Thoracic aorta (tissue), 2 donors: Measurements from ENCODE around the gene LMX1B. TPM values are rescaled to one million over a fixed set of nuclear protein-coding genes. Genes with fewer than 3 reads are reported as not detected.

Source experiments
- ATAC-seq: fragments of 150-250 bp; one replicate; pipeline ENCODE4 v1.8.0; 2017; ENCODE audit warnings: low read depth; ENCODE audit not compliant: insufficient number of reproducible peaks, low FRiP score
- DNase-seq: peaks from one replicate; pipeline ENCODE4 v3.0.0-alpha.2; 2020; ENCODE audit warnings: low spot score
- H3K27ac ChIP-seq, 2 donors: fragments of 200-600 bp; sonication (generic); 1 replicate in 1 of 2; 2 replicates in 1 of 2; pipeline ENCODE4 v1.5.1; 2016; ENCODE audit warnings: mild to moderate bottlenecking in 2 of 2, moderate library complexity in 2 of 2
- H3K27me3 ChIP-seq: fragments of 200-600 bp; sonication (generic); replicated peaks from 2 replicates; pipeline ENCODE4 v1.6.0; 2016; ENCODE audit warnings: mild to moderate bottlenecking; ENCODE audit not compliant: insufficient read depth
- H3K36me3 ChIP-seq: fragments of 200-600 bp; sonication (generic); one replicate; pipeline ENCODE4 v1.5.1; 2016
- H3K4me1 ChIP-seq, 2 donors: fragments of 200-600 bp; sonication (generic); 1 replicate in 1 of 2; 2 replicates in 1 of 2; pipeline versions ENCODE4 v1.5.1 to v1.6.0; 2016; ENCODE audit warnings: low read depth in 2 of 2, mild to moderate bottlenecking in 1 of 2; ENCODE audit not compliant: control insufficient read depth in 1 of 2
- H3K4me3 ChIP-seq: fragments of 200-600 bp; sonication (generic); 2 replicates; pipeline ENCODE4 v1.5.1; 2016; ENCODE audit warnings: mild to moderate bottlenecking
- H3K9me3 ChIP-seq: fragments of 200-600 bp; sonication (generic); 2 replicates; pipeline ENCODE4 v1.5.1; 2016
- total RNA-seq, 2 donors: library from RNA; depleted of rRNA; stranded (reverse); fragments of >200 nt; gene quantifications; one replicate each; pipeline versions ENCODE4 v1.1.0 to v1.2.3, GENCODE V29; 2016
- TF ChIP-seq, protein P1 (sequence below): fragments of 200-600 bp; sonication (generic); IDR thresholded peaks from one replicate; pipeline ENCODE4 v1.5.1; 2019; ENCODE audit warnings: antibody characterized with exemption

Gene LMX1B
- total RNA-seq, 2 donors from 2014 or later, result not detected

DNA sequence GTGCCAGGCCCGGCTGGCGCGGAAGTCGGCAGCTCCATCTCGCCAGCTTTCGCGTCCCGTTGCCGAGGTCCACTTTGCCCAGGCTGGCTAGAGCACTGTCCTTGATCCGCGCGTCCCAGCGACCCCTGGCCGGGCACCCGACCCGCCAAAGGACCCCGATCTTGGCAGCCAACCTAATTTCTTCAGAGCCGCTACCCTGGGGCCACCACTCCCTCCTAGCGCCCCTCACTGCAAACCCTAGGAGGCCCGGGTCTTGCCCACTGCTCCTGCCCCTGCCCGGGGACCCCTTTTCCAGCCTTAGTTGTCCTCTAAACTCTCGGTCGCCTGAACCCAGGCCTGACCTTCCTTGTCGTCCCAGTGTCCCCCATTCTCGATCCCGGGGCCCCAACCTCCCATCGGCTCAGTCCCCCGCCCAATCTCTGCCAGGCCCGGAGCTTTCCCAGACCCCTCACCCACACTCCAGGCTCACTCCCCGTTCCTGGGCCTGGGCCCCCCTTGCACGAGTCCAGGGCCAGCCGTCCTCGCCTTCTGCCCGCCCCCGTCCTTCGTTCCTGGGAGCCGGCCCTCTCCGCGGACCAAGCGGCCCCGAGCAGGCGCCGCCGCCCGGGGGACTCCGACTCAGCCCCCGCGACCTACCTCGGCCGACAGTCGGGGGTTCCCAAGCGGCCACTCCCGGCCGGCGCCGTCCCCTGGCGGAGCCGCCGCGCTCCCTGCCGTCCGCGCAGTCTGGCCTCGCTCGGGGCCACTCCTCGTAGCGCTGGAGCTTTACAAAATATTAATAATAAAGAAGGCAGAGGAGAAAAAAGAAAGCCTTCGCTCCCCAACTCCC, 701 bp upstream of the LMX1B start:
- no peak for ATAC-seq
- peaks cover 10% of the 10 kb centered on the region for H3K27me3 ChIP-seq
- no peaks in the 10 kb centered on the region for H3K9me3 ChIP-seq
- no peak for DNase-seq
- H3K36me3 ChIP-seq, result no peaks in the 10 kb centered on the region
- TF ChIP-seq, protein P1, sequence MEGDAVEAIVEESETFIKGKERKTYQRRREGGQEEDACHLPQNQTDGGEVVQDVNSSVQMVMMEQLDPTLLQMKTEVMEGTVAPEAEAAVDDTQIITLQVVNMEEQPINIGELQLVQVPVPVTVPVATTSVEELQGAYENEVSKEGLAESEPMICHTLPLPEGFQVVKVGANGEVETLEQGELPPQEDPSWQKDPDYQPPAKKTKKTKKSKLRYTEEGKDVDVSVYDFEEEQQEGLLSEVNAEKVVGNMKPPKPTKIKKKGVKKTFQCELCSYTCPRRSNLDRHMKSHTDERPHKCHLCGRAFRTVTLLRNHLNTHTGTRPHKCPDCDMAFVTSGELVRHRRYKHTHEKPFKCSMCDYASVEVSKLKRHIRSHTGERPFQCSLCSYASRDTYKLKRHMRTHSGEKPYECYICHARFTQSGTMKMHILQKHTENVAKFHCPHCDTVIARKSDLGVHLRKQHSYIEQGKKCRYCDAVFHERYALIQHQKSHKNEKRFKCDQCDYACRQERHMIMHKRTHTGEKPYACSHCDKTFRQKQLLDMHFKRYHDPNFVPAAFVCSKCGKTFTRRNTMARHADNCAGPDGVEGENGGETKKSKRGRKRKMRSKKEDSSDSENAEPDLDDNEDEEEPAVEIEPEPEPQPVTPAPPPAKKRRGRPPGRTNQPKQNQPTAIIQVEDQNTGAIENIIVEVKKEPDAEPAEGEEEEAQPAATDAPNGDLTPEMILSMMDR, result no peak
- H3K4me1 ChIP-seq, result peaks cover 14 to 49% of the 10 kb centered on the region in 2 donors
- H3K27ac ChIP-seq, result no peak overlapping the region
- H3K4me3 ChIP-seq, result peak overlapping the region; percentile 67

DNA sequence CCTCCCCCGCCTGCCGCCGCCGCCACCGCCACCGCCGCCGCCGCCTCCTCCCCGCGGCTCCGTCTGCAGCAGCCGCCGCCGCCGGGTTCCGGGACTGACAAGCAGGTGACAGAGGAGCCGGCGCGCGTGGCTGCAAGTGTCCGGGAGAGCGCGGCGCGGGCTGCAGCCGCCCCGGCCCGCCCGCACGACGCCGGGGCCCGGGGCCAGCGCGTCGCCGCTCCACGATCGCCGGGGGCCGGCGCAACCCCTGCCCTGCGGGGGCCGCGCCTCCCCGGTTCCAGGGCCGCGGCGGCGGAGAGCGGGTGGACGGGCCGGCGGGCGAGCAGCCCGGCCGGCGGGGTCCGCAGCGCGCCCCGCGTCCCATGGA, 343 bp downstream of the LMX1B start:
- DNase-seq (no peak), ATAC-seq (no peak)
- Histone ChIP-seq H3K4me3 (no peak overlapping the region), H3K4me1 (peaks cover 14 to 49% of the 10 kb centered on the region in 2 donors), H3K9me3 (no peaks in the 10 kb centered on the region), H3K27me3 (peaks cover 10% of the 10 kb centered on the region), H3K36me3 (no peaks in the 10 kb centered on the region), H3K27ac (no peak overlapping the region)
- TF ChIP-seq, protein P1, result no peak

- Histone ChIP-seq H3K4me1 (peaks cover 14 to 49% of the 10 kb centered on the region in 2 donors), H3K27me3 (peaks cover 15% of the 10 kb centered on the region), H3K4me3 (peak overlapping the region; percentile 9), H3K36me3 (no peaks in the 10 kb centered on the region), H3K27ac (no peak overlapping the region), H3K9me3 (no peaks in the 10 kb centered on the region)
- DNase-seq, result no peak
- TF ChIP-seq, protein P1, result no peak
- ATAC-seq, result no peak
Observed at GRCh38 chr9:126614455-126615244, 922 bp downstream of the LMX1B start.

DNA sequence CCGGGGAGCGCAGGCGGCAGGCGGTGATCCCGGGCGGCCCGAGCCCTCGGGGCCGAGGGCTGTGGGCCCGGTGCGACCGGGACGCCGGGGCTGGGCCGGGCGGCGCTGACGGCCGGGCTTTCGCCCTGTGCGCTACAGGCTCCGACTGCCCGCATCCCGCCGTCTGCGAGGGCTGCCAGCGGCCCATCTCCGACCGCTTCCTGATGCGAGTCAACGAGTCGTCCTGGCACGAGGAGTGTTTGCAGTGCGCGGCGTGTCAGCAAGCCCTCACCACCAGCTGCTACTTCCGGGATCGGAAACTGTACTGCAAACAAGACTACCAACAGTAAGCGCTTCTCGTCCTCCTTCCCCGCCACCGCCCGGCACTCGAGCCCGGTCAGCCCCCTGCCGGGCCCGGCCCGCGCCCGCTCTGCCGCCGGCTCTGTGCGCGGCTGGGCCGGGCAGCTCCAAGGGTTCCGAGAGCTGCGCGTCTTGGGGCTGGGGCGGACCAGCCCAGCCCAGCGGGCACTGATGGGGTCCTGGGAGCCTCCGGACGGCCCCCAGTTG, 1.6 kb downstream of the LMX1B start:
- no peaks in the 10 kb centered on the region for H3K36me3 ChIP-seq
- H3K9me3 ChIP-seq, result no peaks in the 10 kb centered on the region
- peaks cover 14 to 44% of the 10 kb centered on the region in 2 donors for H3K4me1 ChIP-seq
- TF ChIP-seq, protein P1, result no peak
- DNase-seq (no peak), ATAC-seq (no peak)
- no peak overlapping the region for H3K27ac ChIP-seq
- peaks cover 15% of the 10 kb centered on the region for H3K27me3 ChIP-seq
- no peak overlapping the region for H3K4me3 ChIP-seq
